NCI-H460 (cell line): ENCODE data around the gene ODAD2. TPM values are rescaled to one million over a fixed set of nuclear protein-coding genes. Genes with fewer than 3 reads are reported as not detected.

Source experiments
- DNase-seq: peaks from one replicate; pipeline ENCODE4 v3.0.0-alpha.2; 2016; ENCODE audit warnings: low read depth; ENCODE audit errors: extremely low read depth
- small RNA-seq, 2 experiments: library from RNA; depleted of rRNA; stranded (forward); fragments of <200 nt; gene quantifications; one replicate each; pipeline ENCODE3, GENCODE V24; 2014
- total RNA-seq: library from RNA; depleted of rRNA; stranded (reverse); fragments of >200 nt; shearing (Covaris generic); gene quantifications from 2 replicates; pipeline ENCODE4 v1.2.3, GENCODE V29; 2014

The ODAD2 gene
- total RNA-seq, 1 experiment from 2014 or later: 0.82 TPM

DNA sequence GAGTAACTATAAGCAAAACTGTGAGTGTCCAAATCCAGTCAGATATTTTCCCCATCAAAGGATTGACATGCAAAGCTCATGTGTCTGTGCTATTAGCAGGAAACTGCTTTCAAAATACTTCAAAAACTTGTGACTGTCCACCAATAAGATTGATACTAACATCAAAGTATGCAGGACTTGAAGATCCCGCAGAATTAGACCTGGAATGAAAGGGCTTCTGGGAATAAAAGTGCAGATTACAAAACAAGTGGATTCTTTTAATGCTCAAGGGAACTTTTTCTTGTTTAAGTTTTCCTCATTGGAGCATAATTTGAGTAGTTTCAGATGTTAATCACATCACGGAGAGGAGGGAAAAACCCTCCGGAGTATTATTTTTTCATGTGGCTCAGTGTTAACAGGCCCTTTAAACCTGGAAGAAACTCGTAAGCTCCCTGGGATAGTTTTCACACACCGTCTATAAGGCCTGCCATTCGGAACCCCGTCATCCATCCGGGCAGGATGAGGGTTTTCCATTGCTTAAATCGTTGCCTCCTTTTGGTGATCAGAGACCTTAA is 219.3 kb downstream of the ODAD2 start:
- DNase-seq: no peak

DNA sequence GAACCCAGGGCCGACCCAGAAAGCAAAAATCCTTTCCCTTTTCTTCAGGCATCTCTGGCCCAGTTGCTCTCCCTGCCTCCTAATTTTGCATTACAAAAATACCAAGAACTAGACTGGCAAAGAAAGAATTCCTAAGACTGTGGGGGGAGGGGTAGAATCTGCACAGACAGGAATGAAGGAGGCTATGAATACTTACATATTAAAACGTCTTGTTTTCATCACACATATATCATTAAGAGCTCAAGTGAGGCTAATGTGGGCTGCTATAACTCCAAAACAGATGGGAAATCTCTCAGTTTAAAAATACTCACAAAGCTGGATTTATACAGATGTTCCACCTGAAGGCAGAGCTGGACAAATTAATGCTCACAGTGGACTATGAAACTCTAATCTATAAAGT is 224.0 kb downstream of the ODAD2 start:
- DNase-seq: no peak

DNA sequence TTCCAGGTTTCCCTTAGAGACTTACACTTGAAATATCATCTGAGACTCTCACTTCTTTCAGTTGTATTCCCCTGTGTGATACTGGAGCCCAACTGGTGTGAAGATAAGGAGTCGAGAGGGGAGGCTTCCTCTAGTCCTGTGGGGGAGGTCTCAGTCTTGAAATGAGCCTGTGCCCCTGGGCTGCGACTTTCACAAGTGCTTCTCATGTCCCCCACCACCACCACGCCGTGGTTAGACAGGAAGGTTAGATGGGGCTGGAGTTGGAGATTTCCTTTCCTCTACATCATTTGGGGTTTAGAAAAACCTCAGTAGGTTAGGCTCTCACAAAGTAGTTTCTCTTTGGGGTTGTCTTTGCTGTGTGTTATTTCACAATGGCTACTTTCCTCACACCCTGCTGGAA is 227.6 kb downstream of the ODAD2 start:
- DNase-seq: no peak

DNA sequence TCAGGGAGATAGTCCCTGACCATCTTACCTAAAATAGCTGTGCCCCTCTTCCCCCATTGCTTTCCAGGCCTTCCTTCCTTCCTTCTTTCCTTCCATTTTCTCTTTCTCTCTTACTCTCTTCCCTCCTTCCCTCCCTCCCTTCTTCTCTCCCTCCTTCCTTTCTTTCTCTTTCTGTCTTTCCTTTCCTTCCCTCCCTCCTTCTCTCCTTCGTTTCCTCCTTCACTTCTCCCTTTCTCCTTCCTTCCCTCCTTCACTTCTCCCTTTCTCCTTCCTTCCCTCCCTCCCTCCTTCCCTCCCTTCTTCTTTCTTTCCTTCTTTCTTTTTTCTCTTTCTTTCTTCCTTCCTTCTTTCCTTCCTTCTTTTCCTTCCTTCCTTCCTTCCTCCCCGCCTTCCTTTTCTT is 228.7 kb downstream of the ODAD2 start:
- no peak for DNase-seq

Small RNA genes within 50 kb of the gene (small RNA-seq; reads per million reads assigned to genes)
- gene MRPS21P5 (0 reads per million in 2 experiments), gene RN7SKP132 (0 reads per million in 2 experiments)
